Activated CD4-positive, alpha-beta T cell treated with anti-CD3 and anti-CD28 coated beads for 36 hours (primary cell): Measurements from ENCODE around the gene ATF4. TPM values are rescaled to one million over a fixed set of nuclear protein-coding genes. Genes with fewer than 3 reads are reported as not detected.

ENCODE experiments used
- ATAC-seq: fragments of 200-7000 bp; cut with Tn5 transposase; one replicate; pipeline ENCODE4 v1.10.0; 2021; ENCODE audit warnings: mild to moderate bottlenecking, moderate library complexity
- CTCF ChIA-PET: fragments of 350-600 bp; sonication (Branson Sonifier 250); formaldehyde crosslinking; loops from one replicate; lab custom pipeline; 2021; ENCODE audit warnings: antibody characterized with exemption; lab: Charles Lee
- POLR2A ChIA-PET: fragments of 350-600 bp; sonication (Branson Sonifier 250); formaldehyde crosslinking; loops from one replicate; lab custom pipeline; 2021; ENCODE audit warnings: antibody characterized with exemption, inconsistent platforms; lab: Charles Lee
- DNase-seq: peaks from one replicate; pipeline ENCODE4 v3.0.0-alpha.2; 2020
- H3K27ac Mint-ChIP-seq: one replicate; pipeline ENCODE4 v1.8.0; 2021; ENCODE audit warnings: mixed read lengths
- H3K27me3 Mint-ChIP-seq: one replicate; pipeline ENCODE4 v1.8.0; 2021; ENCODE audit warnings: mixed read lengths
- H3K36me3 Mint-ChIP-seq: one replicate; pipeline ENCODE4 v1.8.0; 2021; ENCODE audit warnings: low read depth, mixed read lengths
- H3K4me1 Mint-ChIP-seq: one replicate; pipeline ENCODE4 v1.8.0; 2021; ENCODE audit warnings: mixed read lengths
- H3K4me3 Mint-ChIP-seq: one replicate; pipeline ENCODE4 v1.8.0; 2021; ENCODE audit warnings: mild to moderate bottlenecking, moderate library complexity, mixed read lengths
- H3K9me3 Mint-ChIP-seq: one replicate; pipeline ENCODE4 v1.8.0; 2021; ENCODE audit warnings: low read depth, mixed read lengths
- intact Hi-C, 2 experiments: fragments of 100-400 bp; cut with DNase I in 1 of 2; cut with micrococcal nuclease in 1 of 2; formaldehyde crosslinking; loops; one replicate each; pipeline versions ENCODE4 v1.14.2 to v1.15.1; 2022 to 2024; cut with DNase I, micrococcal nuclease
- total RNA-seq, 2 experiments: library from RNA; stranded (reverse); gene quantifications; one replicate each; pipeline ENCODE4 v1.2.3, GENCODE V29; 2021

ATF4 gene
- total RNA-seq, 2 experiments from 2014 or later: 580 to 680 TPM

GRCh38 chr22:39478441-39478850 is 41.9 kb upstream of the ATF4 start:
- ATAC-seq (peak; percentile 30), DNase-seq (peak; percentile 59)
- intact Hi-C loops: no loop called here
- no peaks in the 10 kb centered on the region for H3K36me3 Mint-ChIP-seq
- CTCF ChIA-PET: interaction anchor here (0.8 to 1.7 kb wide), 2 partner anchors 10 to 18 kb away, joined by 3 to 8 read pairs; no protein-coding TSS in a partner anchor
- H3K9me3 Mint-ChIP-seq: no peaks in the 10 kb centered on the region
- H3K27me3 Mint-ChIP-seq: no peaks in the 10 kb centered on the region
- POLR2A ChIA-PET: interaction anchor here (0.6 to 0.9 kb wide), 2 partner anchors 37 to 124 kb away, joined by 3 read pairs; no protein-coding TSS in a partner anchor
- no peak overlapping the region for H3K27ac Mint-ChIP-seq
- no peaks in the 10 kb centered on the region for H3K4me1 Mint-ChIP-seq
- no peak overlapping the region for H3K4me3 Mint-ChIP-seq

DNA sequence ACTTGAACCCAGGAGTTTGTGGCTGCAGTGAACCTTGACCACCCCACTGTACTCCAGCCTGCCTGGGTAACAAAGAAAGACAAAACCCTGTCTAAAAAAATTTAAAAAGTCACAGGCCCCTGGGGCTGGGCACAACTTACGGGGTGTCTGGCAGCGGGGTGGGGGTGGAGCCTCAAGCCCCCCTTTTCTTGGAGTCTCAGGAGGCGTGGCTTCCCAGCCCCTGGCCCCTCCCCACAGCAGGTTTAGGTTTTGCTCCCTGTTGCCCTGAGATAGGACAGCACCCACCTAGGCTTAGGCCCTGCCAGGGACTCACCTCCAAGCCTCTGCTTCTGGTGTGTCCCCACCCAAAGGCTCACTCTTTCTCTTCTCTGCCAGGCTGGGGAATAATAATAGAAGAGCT is 41.1 kb upstream of the ATF4 start:
- POLR2A ChIA-PET: no interaction called here
- Mint-ChIP-seq H3K27ac (no peak overlapping the region), H3K4me1 (no peaks in the 10 kb centered on the region), H3K4me3 (no peak overlapping the region), H3K27me3 (no peaks in the 10 kb centered on the region), H3K36me3 (no peaks in the 10 kb centered on the region), H3K9me3 (no peaks in the 10 kb centered on the region)
- no peak for ATAC-seq
- intact Hi-C loops: no loop called here
- CTCF ChIA-PET: interaction anchor here (1.7 kb wide), 1 partner anchor 17 kb away, joined by 8 read pairs; no protein-coding TSS in a partner anchor
- no peak for DNase-seq

DNA sequence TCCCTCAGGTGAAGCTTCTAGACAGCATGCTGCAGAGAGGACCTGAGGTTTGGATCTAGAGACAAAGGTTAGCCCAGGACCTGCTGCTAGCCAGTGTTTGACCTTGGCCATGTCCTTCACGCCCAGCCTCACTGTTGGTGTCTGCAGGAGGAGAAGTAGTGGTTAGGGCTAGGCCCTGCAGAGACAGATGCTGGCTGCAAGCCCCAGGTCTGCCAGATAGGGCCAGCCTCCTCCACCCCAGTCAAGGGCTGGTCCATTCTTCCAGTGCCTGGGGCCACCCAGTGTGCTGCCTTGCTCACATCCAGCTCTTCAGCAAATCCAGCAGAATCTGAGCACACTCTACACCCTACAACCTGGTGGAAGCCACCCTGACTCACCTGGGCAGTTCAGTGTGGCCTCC is 39.8 kb upstream of the ATF4 start:
- ChIA-PET POLR2A (no interaction called here), CTCF (interaction anchor here (0.9 to 2.6 kb wide), 2 partner anchors 16 to 202 kb away, joined by 3 to 9 read pairs; no protein-coding TSS in a partner anchor)
- no peaks in the 10 kb centered on the region for H3K4me1 Mint-ChIP-seq
- intact Hi-C loops: no loop called here
- no peak overlapping the region for H3K27ac Mint-ChIP-seq
- ATAC-seq (no peak), DNase-seq (no peak)
- H3K9me3 Mint-ChIP-seq: no peaks in the 10 kb centered on the region
- no peaks in the 10 kb centered on the region for H3K27me3 Mint-ChIP-seq
- no peaks in the 10 kb centered on the region for H3K36me3 Mint-ChIP-seq
- H3K4me3 Mint-ChIP-seq: no peak overlapping the region

DNA sequence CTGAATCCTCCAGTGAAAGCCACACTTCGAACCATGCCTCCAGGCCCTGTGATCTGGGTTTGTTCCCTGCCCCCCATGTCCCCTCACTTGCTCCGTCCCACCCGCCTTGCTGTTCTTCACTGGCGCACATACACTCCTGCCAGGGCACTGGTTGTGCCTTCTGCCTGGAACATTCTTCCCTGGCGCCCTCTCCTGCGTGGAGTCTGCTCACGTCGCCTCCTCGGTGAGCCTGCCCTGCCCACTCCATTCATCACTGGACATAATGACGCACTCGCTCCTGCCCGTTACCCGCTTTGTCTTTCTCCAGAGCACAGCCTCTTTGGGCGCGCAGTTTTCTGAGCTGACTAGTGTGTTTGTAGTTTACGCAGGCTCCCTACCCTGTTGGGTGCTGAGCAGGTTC is 39.3 kb upstream of the ATF4 start:
- no peaks in the 10 kb centered on the region for H3K27me3 Mint-ChIP-seq
- no peak overlapping the region for H3K27ac Mint-ChIP-seq
- no peaks in the 10 kb centered on the region for H3K36me3 Mint-ChIP-seq
- ChIA-PET CTCF (interaction anchor here (2.6 kb wide), 1 partner anchor 16 kb away, joined by 9 read pairs; no protein-coding TSS in a partner anchor), POLR2A (no interaction called here)
- DNase-seq (no peak), ATAC-seq (no peak)
- H3K9me3 Mint-ChIP-seq: no peaks in the 10 kb centered on the region
- no peak overlapping the region for H3K4me3 Mint-ChIP-seq
- intact Hi-C loops: no loop called here
- H3K4me1 Mint-ChIP-seq: no peaks in the 10 kb centered on the region

GRCh38 chr22:39481595-39481994 is 38.8 kb upstream of the ATF4 start:
- Mint-ChIP-seq H3K27me3 (no peaks in the 10 kb centered on the region), H3K4me3 (no peak overlapping the region), H3K27ac (no peak overlapping the region), H3K4me1 (no peaks in the 10 kb centered on the region), H3K9me3 (no peaks in the 10 kb centered on the region), H3K36me3 (no peaks in the 10 kb centered on the region)
- ChIA-PET POLR2A (no interaction called here), CTCF (interaction anchor here (1.2 to 2.6 kb wide), 2 partner anchors 12 to 15 kb away, joined by 4 to 9 read pairs; no protein-coding TSS in a partner anchor)
- DNase-seq (no peak), ATAC-seq (no peak)
- intact Hi-C loops: no loop called here

GRCh38 chr22:39482768-39483167 is 37.6 kb upstream of the ATF4 start:
- no peak overlapping the region for H3K27ac Mint-ChIP-seq
- H3K9me3 Mint-ChIP-seq: no peaks in the 10 kb centered on the region
- no peaks in the 10 kb centered on the region for H3K36me3 Mint-ChIP-seq
- ChIA-PET POLR2A (interaction anchor here (0.6 kb wide), 1 partner anchor 159 kb away, joined by 3 read pairs; no protein-coding TSS in a partner anchor), CTCF (interaction anchor here (0.7 to 2.6 kb wide), 3 partner anchors 11 to 123 kb away, joined by 3 to 9 read pairs (median 4); no protein-coding TSS in a partner anchor)
- H3K4me3 Mint-ChIP-seq: no peak overlapping the region
- H3K4me1 Mint-ChIP-seq: no peaks in the 10 kb centered on the region
- no peak for DNase-seq
- ATAC-seq: no peak
- no peaks in the 10 kb centered on the region for H3K27me3 Mint-ChIP-seq
- intact Hi-C loops: no loop called here

DNA sequence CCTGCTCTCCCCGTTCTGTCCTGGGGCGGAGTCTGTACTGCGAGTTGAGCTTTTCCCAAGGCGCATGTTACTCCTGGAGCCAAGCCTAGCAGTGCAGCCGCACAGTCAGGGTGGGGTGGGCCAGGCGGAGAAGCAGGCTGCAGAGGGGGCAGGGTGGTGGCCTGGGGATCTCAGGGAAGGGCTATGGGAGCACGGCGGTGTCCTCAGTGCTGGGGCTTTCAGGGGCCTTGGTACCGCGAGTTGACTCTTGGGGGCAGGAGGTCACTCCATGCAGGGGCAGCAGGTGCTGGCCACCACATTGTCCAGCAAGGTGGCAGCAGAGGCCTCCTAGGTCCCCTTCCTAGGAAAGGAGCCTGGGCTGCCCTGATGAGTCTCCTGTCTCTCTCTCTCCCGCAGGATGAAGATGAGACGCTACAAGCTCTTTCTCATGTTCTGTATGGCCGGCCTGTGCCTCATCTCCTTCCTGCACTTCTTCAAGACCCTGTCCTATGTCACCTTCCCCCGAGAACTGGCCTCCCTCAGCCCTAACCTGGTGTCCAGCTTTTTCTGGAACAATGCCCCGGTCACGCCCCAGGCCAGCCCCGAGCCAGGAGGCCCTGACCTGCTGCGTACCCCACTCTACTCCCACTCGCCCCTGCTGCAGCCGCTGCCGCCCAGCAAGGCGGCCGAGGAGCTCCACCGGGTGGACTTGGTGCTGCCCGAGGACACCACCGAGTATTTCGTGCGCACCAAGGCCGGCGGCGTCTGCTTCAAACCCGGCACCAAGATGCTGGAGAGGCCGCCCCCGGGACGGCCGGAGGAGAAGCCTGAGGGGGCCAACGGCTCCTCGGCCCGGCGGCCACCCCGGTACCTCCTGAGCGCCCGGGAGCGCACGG is 33.2 kb upstream of the ATF4 start:
- CTCF ChIA-PET: interaction anchor here (0.7 kb wide), 2 partner anchors 9 to 1110 kb away, joined by 3 read pairs; no protein-coding TSS in a partner anchor
- intact Hi-C loops: no loop called here
- H3K4me1 Mint-ChIP-seq: peaks cover 4% of the 10 kb centered on the region
- POLR2A ChIA-PET: no interaction called here
- no peak overlapping the region for H3K27ac Mint-ChIP-seq
- no peak overlapping the region for H3K4me3 Mint-ChIP-seq
- no peaks in the 10 kb centered on the region for H3K9me3 Mint-ChIP-seq
- H3K36me3 Mint-ChIP-seq: no peaks in the 10 kb centered on the region
- no peak for DNase-seq
- no peaks in the 10 kb centered on the region for H3K27me3 Mint-ChIP-seq
- no peak for ATAC-seq

DNA sequence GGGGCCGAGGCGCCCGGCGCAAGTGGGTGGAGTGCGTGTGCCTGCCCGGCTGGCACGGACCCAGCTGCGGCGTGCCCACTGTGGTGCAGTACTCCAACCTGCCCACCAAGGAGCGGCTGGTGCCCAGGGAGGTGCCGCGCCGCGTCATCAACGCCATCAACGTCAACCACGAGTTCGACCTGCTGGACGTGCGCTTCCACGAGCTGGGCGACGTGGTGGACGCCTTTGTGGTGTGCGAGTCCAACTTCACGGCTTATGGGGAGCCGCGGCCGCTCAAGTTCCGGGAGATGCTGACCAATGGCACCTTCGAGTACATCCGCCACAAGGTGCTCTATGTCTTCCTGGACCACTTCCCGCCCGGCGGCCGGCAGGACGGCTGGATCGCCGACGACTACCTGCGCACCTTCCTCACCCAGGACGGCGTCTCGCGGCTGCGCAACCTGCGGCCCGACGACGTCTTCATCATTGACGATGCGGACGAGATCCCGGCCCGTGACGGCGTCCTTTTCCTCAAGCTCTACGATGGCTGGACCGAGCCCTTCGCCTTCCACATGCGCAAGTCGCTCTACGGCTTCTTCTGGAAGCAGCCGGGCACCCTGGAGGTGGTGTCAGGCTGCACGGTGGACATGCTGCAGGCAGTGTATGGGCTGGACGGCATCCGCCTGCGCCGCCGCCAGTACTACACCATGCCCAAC is 32.4 kb upstream of the ATF4 start:
- intact Hi-C loops: no loop called here
- ATAC-seq (no peak), DNase-seq (no peak)
- Mint-ChIP-seq H3K27ac (no peak overlapping the region), H3K4me1 (peaks cover 4% of the 10 kb centered on the region), H3K4me3 (no peak overlapping the region), H3K27me3 (no peaks in the 10 kb centered on the region), H3K9me3 (no peaks in the 10 kb centered on the region), H3K36me3 (no peaks in the 10 kb centered on the region)
- POLR2A ChIA-PET: no interaction called here
- CTCF ChIA-PET: no interaction called here

- POLR2A ChIA-PET: no interaction called here
- CTCF ChIA-PET: no interaction called here
- no peak overlapping the region for H3K4me3 Mint-ChIP-seq
These were observed 31.7 kb upstream of the ATF4 start for GRCh38 chr22:39488563-39489083.

DNA sequence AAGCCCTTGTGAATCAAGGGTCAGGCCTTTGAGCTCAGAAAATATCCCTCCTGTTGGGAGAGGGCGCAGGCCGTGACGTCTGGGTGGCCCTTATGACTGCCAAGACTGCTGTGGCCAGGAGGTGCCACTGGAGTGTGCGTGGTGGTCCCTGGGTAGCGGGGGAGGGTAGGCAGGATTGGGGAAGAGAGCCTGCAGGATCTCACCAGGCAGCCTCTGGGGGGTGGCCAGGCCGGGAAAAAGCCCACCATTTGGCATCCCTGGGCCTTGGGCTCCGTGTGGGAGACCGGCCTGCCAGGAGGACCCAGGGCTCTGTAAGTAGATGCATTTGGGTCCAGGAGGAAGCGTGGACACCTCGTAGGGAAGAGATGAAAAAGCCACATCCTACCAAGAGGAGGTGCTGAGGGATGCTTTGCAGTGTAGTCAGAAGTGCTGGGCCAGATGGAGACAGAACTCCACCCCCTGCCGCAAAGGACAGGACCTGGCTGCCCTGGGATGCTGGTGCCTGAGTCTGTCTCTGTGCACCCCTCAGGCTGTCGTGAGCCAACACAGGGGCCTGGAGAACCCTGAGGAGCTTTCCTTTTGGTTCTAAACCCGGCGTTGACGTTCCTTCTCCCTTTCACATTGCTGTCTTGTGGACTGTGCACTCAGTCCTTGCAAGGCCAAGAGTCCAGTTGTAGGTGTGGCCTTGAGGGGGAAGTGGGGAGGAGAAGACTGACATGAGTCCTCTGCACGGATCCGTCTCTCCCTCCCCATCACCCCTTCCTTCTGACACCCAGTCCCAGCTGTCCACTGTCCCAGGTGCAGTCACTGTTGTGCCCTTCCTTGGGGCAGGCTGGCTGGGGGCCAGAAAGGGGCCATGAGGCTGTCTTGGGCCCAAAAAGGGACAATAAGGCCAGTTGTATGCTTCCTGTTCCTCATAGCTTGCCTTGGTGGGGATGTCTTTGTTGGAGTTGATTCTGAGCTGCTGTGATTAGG is 31.0 kb upstream of the ATF4 start:
- Mint-ChIP-seq H3K4me3 (no peak overlapping the region), H3K9me3 (no peaks in the 10 kb centered on the region), H3K27ac (no peak overlapping the region), H3K36me3 (no peaks in the 10 kb centered on the region), H3K27me3 (no peaks in the 10 kb centered on the region), H3K4me1 (peaks cover 4% of the 10 kb centered on the region)
- POLR2A ChIA-PET: interaction anchor here (1.5 kb wide), 1 partner anchor 31 kb away, joined by 7 read pairs; the partner anchor contains the start of gene ATF4
- DNase-seq (no peak), ATAC-seq (no peak)
- CTCF ChIA-PET: interaction anchor here (0.6 to 6.1 kb wide), 7 partner anchors 12 to 1543 kb away, joined by 3 to 100 read pairs (median 3); partner anchors contain the start of gene MIEF1
- intact Hi-C loops: loop anchor here (1.0 to 5.0 kb wide), 5 partner anchors 13 to 858 kb away; partner anchors contain the start of genes MIEF1 (in 2 of the 2), ADSL (in 1 of the 2) and ATF4 (in 1 of the 2)

More at GRCh38 chr22:39488563-39489083, 31.7 kb upstream of the ATF4 start:
- peaks cover 4% of the 10 kb centered on the region for H3K4me1 Mint-ChIP-seq
- DNase-seq (no peak), ATAC-seq (no peak)
- no peaks in the 10 kb centered on the region for H3K27me3 Mint-ChIP-seq
- no peaks in the 10 kb centered on the region for H3K36me3 Mint-ChIP-seq
- no peak overlapping the region for H3K27ac Mint-ChIP-seq
- no peaks in the 10 kb centered on the region for H3K9me3 Mint-ChIP-seq
- intact Hi-C loops: no loop called here
